Fibroblast of villous mesenchyme (primary cell): ENCODE measurements around the gene NUDT5. TPM values are rescaled to one million over a fixed set of nuclear protein-coding genes. Genes with fewer than 3 reads are reported as not detected.

Experiments used
- DNase-seq: peaks from one replicate; pipeline ENCODE4 v3.0.0-alpha.2; 2010; ENCODE audit warnings: low read depth
- H3K4me3 ChIP-seq: 2 replicates; pipeline ENCODE4 v1.5.1; 2011; ENCODE audit warnings: low read depth, mild to moderate bottlenecking, low read length
- total RNA-seq: library from RNA; depleted of rRNA; stranded (reverse); fragments of >200 nt; gene quantifications from 2 replicates; pipeline ENCODE4 v1.2.3, GENCODE V29; 2012
- TF ChIP-seq, protein P1 (sequence below): IDR thresholded peaks from 2 replicates; pipeline ENCODE4 v1.5.1; 2012; ENCODE audit warnings: low read depth, mild to moderate bottlenecking, low read length; ENCODE audit not compliant: insufficient read depth

NUDT5 gene
- total RNA-seq: 59.2 and 64.1 TPM in 2 replicates

DNA sequence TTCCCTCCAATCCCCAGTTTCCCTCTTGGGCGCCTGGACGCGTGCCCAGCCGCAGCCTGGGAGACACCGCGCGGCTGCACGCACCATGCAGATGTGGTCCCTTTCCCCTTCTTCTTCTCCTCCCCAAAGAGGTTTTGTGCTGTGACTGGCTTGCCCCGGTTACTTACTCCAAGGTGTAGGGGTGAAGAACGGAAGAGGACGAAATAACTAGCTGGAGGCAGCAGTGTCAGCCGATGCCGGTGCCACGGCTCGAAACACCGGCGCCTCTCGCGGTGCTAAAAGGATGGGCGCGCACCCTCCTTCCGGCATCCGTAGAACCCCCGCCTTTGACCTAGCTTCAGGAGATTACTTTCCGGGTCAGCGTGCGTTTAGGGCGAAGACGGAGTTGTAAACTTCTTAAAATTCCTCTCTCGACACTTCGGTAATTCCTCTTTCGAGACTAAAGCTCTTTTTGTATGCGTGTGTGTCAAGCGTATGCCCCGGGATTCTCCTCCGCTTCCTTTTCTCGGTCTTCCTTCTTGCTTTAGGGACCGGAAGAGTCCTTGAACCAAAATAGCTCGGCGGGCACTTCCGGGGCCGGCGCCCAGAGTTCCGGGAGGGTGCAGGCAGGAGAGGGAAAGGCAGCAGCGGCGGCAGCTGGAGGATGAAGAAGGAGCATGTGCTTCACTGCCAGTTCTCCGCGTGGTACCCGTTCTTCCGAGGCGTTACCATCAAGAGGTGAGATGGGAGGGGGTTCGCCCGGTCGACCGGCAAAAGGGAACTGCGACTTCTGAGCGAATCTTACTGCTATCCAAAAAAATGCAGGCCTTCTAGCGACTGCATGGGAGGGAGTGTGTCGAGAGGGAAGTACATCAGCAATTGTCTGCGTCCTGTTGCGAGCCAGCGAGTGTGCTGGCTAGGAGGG, at the start of gene NUDT5, which contains the start of gene CDC123:
Gene NUDT5 (minus strand): TSS at position 289 of the 904 bp plus-strand sequence. CDS start 9,600 bp downstream, outside the sequence.
Gene CDC123 (plus strand): TSS at position 586 of the 904 bp plus-strand sequence. CDS start 58 bp downstream, at position 644.
- TF ChIP-seq, protein P1, sequence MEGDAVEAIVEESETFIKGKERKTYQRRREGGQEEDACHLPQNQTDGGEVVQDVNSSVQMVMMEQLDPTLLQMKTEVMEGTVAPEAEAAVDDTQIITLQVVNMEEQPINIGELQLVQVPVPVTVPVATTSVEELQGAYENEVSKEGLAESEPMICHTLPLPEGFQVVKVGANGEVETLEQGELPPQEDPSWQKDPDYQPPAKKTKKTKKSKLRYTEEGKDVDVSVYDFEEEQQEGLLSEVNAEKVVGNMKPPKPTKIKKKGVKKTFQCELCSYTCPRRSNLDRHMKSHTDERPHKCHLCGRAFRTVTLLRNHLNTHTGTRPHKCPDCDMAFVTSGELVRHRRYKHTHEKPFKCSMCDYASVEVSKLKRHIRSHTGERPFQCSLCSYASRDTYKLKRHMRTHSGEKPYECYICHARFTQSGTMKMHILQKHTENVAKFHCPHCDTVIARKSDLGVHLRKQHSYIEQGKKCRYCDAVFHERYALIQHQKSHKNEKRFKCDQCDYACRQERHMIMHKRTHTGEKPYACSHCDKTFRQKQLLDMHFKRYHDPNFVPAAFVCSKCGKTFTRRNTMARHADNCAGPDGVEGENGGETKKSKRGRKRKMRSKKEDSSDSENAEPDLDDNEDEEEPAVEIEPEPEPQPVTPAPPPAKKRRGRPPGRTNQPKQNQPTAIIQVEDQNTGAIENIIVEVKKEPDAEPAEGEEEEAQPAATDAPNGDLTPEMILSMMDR: no peak
- H3K4me3 ChIP-seq: peak within 1 kb of the TSS; percentile 75
- DNase-seq: peak; percentile 93

DNA sequence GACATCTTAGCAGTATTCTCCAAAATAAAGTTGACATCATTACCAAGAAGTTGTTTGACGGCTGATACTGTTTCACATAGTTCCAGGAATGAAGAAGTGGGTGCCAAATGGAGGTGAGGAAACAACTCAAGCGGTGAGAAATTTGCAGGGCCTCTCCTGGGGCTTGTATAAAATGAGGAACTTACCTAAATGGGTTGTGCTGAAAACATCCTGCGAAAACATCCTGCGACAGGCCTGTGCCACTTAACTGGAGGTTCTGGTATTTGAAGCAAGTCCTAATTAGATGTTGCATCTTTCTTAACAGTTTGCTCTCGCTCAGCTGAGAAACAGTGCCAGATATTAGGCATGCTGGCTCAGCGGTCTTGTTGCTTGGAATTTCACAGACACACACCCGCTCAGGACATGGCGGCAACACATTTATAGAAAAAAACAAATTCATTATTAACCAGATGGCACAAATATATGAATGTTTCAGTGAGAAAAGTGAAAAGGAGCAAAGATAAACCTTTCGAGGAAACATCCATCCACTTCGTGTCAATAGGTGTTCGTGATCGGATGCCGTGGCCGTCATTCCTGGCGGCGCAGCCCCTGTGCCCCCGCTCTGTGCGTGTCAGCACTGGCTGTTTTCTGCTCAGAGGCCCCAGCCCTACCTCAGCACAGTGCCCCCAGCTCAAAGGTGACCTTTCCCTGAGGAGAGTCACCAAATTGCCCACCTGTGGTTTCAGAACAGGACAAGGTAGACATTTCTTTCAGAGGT, 48.4 kb upstream of the NUDT5 start:
- no peak overlapping the region for H3K4me3 ChIP-seq
- TF ChIP-seq, protein P1: no peak
- DNase-seq: no peak

DNA sequence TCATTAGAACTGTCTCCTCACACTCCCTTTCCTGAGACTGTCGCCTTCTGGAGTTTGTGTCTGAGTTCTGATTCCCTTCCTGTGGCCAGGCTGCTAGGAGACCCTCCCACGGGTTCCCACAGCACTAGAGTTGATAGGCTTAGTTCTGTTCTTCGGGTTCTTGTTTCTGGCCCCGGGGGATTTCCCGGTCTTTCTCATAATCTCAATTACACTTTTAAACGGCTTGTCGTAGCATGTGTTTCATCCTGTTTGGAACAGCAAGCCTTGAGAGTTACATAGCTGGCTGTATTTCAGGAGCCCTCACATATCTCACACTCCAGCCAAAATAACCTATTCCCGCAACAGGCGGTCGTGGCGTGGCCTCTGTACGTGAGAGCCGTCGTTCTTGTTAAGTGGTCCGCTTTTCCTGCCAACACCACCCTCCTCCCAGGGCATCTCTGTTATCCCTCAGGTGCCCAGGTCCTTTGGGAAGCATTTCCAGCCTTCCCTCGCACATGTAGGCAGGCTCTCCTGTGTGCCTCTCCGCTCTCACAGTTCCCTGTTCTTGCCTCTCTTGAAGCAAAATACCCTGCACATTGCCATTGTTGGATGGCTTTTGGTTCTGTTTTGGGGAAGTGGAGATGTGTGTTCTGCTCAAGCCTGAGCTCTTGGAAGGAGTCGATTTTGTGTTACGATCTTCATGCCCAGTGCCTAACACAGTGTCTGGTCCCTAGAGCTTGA, 46.3 kb upstream of the NUDT5 start:
- peak; percentile 22 for DNase-seq
- TF ChIP-seq, protein P1: no peak
- H3K4me3 ChIP-seq: no peak overlapping the region

DNA sequence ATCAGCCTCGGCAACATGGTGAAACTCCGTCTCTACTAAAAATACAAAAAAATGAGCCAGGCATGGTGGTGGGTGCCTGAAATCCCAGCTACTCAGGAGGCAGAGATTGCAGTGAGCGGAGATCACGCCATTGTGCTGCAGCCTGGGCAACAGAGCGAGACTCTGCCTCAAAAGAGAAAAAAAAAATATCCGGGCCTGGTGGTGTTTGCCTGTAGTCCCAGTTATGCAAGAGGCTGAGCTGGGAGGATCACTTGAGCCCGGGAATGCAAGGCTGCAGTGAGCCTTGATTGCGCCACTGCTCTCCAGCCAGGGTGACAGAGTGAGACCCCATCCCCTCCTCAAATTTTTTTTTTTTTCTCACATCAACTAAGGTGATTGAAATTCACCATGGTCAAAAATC, 43.1 kb upstream of the NUDT5 start:
- TF ChIP-seq, protein P1: no peak
- peak; percentile 23 for DNase-seq
- no peak overlapping the region for H3K4me3 ChIP-seq

DNA sequence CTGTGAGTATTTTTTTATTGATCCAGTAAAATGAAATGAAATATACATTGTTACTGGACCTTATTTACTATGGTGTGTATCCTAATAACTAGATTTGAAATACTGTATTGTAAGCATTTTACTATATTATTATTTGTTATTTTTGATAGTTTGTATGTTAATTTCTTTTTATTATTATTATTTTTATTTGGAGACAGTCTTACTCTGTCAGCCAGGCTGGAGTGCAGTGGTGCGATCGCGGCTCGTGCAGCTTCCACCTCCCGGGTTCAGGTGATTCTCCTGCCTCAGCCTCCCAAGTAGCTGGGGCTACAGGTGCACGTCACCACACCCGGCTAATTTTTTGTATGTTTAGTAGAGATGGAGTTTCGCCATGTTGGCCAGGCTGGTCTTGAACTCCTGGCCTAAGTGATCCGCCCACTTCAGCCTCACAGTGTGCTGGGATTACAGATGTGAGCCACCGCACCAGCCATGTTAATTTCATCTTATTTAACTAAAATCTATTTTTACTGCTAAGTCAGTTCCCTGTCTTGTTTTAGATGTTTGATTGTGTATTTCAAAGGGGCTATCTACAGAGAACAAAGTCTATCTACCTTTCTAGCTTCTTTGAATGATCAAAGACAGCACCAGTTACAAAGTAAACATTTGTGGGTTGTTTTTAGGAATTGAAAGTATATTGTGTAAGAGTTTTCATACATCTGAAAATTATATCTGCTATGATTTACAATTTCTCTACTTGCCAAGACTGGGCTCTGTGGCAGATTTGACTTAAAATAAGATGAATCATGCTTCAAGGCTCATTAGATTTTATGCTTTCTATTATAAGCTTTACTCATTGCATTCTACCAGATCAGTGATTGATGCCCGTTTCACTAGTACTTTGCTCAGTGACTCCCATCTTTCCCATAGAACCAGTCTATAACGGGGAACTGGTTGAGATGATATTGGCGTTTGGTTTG, 41.9 kb upstream of the NUDT5 start:
- DNase-seq: no peak
- H3K4me3 ChIP-seq: no peak overlapping the region
- TF ChIP-seq, protein P1: no peak

DNA sequence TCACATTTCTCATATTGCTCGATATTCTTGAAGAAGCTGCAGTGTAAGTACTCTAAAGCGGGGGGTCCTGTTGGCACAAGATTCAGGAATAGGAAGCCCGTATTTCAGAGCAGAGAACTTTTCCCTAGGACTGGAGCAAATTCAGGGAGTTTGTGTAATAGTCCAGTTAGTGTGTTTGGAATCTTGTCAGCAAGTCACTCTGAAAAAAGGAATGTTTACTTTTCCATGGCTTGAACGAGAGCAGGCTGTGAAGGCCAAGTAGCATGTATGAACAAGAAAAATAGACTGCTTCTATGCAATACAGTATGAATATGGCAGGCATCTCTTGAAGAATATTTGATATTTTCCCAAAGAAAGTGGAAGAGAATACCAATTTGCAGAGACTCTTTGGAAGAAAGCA, 40.1 kb upstream of the NUDT5 start:
- no peak overlapping the region for H3K4me3 ChIP-seq
- TF ChIP-seq, protein P1: no peak
- peak; percentile 20 for DNase-seq
